Activated CD8-positive, alpha-beta T cell treated with anti-CD3 and anti-CD28 coated beads for 36 hours (primary cell): ENCODE measurements around the gene CLTB. TPM values are rescaled to one million over a fixed set of nuclear protein-coding genes. Genes with fewer than 3 reads are reported as not detected.
A peak's percentile ranks its signal among the peaks of the same experiment; 100 is the strongest.

Experiments used
- ATAC-seq: fragments of 200-7000 bp; cut with Tn5 transposase; one replicate; pipeline ENCODE4 v1.10.0; 2021; ENCODE audit warnings: mild to moderate bottlenecking, moderate library complexity
- CTCF ChIA-PET: fragments of 350-600 bp; sonication (Branson Sonifier 250); formaldehyde crosslinking; loops from one replicate; lab custom pipeline; 2021; ENCODE audit warnings: antibody characterized with exemption; lab: Charles Lee
- POLR2A ChIA-PET: fragments of 350-600 bp; sonication (Branson Sonifier 250); formaldehyde crosslinking; loops from one replicate; lab custom pipeline; 2021; ENCODE audit warnings: antibody characterized with exemption; lab: Charles Lee
- DNase-seq: peaks from one replicate; pipeline ENCODE4 v3.0.0-alpha.2; 2020
- H3K27ac Mint-ChIP-seq: one replicate; pipeline ENCODE4 v1.8.0; 2021; ENCODE audit warnings: mild to moderate bottlenecking, mixed read lengths
- H3K27me3 Mint-ChIP-seq: one replicate; pipeline ENCODE4 v1.8.0; 2021; ENCODE audit warnings: mixed read lengths
- H3K36me3 Mint-ChIP-seq: one replicate; pipeline ENCODE4 v1.8.0; 2021; ENCODE audit warnings: low read depth, mixed read lengths
- H3K4me1 Mint-ChIP-seq: one replicate; pipeline ENCODE4 v1.8.0; 2021; ENCODE audit warnings: low read depth, mixed read lengths
- H3K4me3 Mint-ChIP-seq: one replicate; pipeline ENCODE4 v1.8.0; 2021; ENCODE audit warnings: mild to moderate bottlenecking, moderate library complexity, mixed read lengths
- H3K9me3 Mint-ChIP-seq: one replicate; pipeline ENCODE4 v1.8.0; 2021; ENCODE audit warnings: mixed read lengths
- CTCF ChIP-seq: fragments of 200-600 bp; IDR thresholded peaks from one replicate; pipeline ENCODE4 v1.8.0; 2022; ENCODE audit warnings: antibody characterized with exemption, mild to moderate bottlenecking
- intact Hi-C: fragments of 100-400 bp; cut with micrococcal nuclease; formaldehyde crosslinking; loops from one replicate; pipeline ENCODE4 v1.10.0; 2022
- total RNA-seq, 2 experiments: library from RNA; stranded (reverse); gene quantifications; one replicate each; pipeline ENCODE4 v1.2.3, GENCODE V29; 2021

The CLTB gene
- total RNA-seq, 2 experiments from 2014 or later: 48.2 to 48.6 TPM

GRCh38 chr5:176415240-176415951, 943 bp downstream of the CLTB start:
- TF ChIP-seq CTCF: no peak
- Mint-ChIP-seq H3K9me3 (no peaks in the 10 kb centered on the region), H3K4me3 (peak overlapping the region; percentile 77), H3K27ac (peak overlapping the region; percentile 72), H3K27me3 (no peaks in the 10 kb centered on the region), H3K4me1 (peaks cover 42% of the 10 kb centered on the region), H3K36me3 (no peaks in the 10 kb centered on the region)
- no peak for DNase-seq
- ChIA-PET POLR2A (interaction anchor here (0.6 to 2.3 kb wide), 8 partner anchors 9 to 159 kb away, joined by 3 to 21 read pairs (median 4); partner anchors contain the start of genes FAF2 and KIAA1191), CTCF (interaction anchor here (0.7 to 2.2 kb wide), 7 partner anchors 32 to 243 kb away, joined by 3 to 21 read pairs (median 4); partner anchors contain the start of genes EIF4E1B, FAF2, RNF44 and SNCB)
- ATAC-seq: no peak
- intact Hi-C loops: no loop called here

GRCh38 chr5:176414704-176415103, 1.6 kb downstream of the CLTB start:
- Mint-ChIP-seq H3K4me1 (peaks cover 42% of the 10 kb centered on the region), H3K4me3 (peak overlapping the region; percentile 77), H3K27me3 (no peaks in the 10 kb centered on the region), H3K36me3 (peaks cover 3% of the 10 kb centered on the region), H3K9me3 (no peaks in the 10 kb centered on the region), H3K27ac (no peak overlapping the region)
- no peak for ATAC-seq
- DNase-seq: no peak
- no peak for TF ChIP-seq CTCF
- intact Hi-C loops: no loop called here
- ChIA-PET POLR2A (interaction anchor here (1.2 to 1.7 kb wide), 4 partner anchors 8 to 116 kb away, joined by 3 to 6 read pairs (median 4); partner anchors contain the start of genes FAF2 and KIAA1191), CTCF (interaction anchor here (1.1 to 1.2 kb wide), 2 partner anchors 76 to 128 kb away, joined by 3 to 4 read pairs; no protein-coding TSS in a partner anchor)

- Mint-ChIP-seq H3K27ac (no peak overlapping the region), H3K36me3 (peaks cover 5% of the 10 kb centered on the region), H3K9me3 (no peaks in the 10 kb centered on the region), H3K27me3 (no peaks in the 10 kb centered on the region), H3K4me1 (peaks cover 42% of the 10 kb centered on the region), H3K4me3 (no peak overlapping the region)
- CTCF ChIA-PET: no interaction called here
- ATAC-seq: no peak
- intact Hi-C loops: no loop called here
- DNase-seq: no peak
- TF ChIP-seq CTCF: no peak
- POLR2A ChIA-PET: interaction anchor here (0.6 to 1.5 kb wide), 2 partner anchors 122 to 352 kb away, joined by 3 to 4 read pairs; no protein-coding TSS in a partner anchor
Observed at GRCh38 chr5:176413709-176414191, 2.6 kb downstream of the CLTB start.

GRCh38 chr5:176413255-176413565, 3.1 kb downstream of the CLTB start:
- no peak for DNase-seq
- H3K9me3 Mint-ChIP-seq: no peaks in the 10 kb centered on the region
- TF ChIP-seq CTCF: no peak
- no peak for ATAC-seq
- no peak overlapping the region for H3K27ac Mint-ChIP-seq
- peaks cover 42% of the 10 kb centered on the region for H3K4me1 Mint-ChIP-seq
- no peaks in the 10 kb centered on the region for H3K27me3 Mint-ChIP-seq
- peaks cover 5% of the 10 kb centered on the region for H3K36me3 Mint-ChIP-seq
- H3K4me3 Mint-ChIP-seq: no peak overlapping the region
- intact Hi-C loops: no loop called here
- POLR2A ChIA-PET: interaction anchor here (0.6 to 1.5 kb wide), 2 partner anchors 122 to 353 kb away, joined by 3 to 4 read pairs; no protein-coding TSS in a partner anchor
- CTCF ChIA-PET: no interaction called here
